NCI-H774 (cell line): Measurements from ENCODE around the gene PCP2.
"Not testable (repeated sequence)": the region's sequence is repeated elsewhere in the genome, so short reads cannot be mapped to it uniquely, and the experiment has no call there.

Source experiments
- DNase-seq: peaks from one replicate; lab custom pipeline; 2025; lab: John Stamatoyannopoulos, UW

The PCP2 gene

GRCh38 chr19:7661744-7662538 is 28.4 kb upstream of the PCP2 start:
- DNase-seq, result no peak

DNA sequence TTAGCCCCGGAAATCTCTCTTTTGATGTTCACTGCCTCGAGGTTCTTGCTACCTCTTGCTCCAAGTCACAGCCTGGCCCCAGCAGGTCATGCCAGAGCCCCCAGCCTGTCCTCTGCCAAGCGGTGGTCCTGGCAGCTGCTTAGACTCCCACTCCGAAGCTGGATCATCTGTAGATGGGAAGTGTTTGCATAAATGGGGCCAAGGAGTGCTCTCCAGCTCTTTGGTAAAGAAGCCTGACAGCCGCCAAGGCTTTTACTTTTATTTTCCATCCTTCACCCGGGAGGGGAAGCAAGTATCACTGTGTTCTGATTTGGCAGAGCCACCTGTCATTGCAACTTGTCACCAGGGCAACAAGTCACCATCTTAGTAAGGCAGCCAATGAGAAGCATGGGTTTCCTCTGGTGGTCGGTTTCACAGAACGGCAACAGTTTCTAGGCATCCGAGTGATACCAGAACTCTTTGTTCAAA is 24.7 kb upstream of the PCP2 start:
- no peak for DNase-seq

- no peak for DNase-seq
Measured at GRCh38 chr19:7657131-7657751, 23.7 kb upstream of the PCP2 start.

- DNase-seq, result no peak
Measured at GRCh38 chr19:7655581-7655980, 22.1 kb upstream of the PCP2 start.

DNA sequence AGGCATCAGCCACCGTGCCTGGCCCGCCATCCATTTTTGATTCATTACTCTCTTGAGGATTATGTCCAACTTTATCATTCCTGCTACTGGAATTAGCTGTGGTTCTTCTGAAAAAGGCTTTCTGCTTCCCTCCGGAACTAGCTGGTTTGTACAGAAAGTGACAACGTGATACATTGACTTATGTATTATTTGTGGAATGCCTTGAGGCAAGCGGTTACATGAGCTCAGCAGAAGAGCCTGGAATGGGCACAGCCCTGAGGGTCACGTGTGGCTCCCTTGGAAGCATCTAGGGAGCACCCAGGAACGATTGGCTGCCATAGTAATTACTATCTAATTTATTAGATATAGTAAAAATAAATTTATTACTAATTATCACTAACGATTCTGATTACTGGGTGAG is 20.9 kb upstream of the PCP2 start:
- no peak for DNase-seq

- DNase-seq, result peak; percentile 72
Measured at GRCh38 chr19:7652061-7652641, 18.6 kb upstream of the PCP2 start.

DNA sequence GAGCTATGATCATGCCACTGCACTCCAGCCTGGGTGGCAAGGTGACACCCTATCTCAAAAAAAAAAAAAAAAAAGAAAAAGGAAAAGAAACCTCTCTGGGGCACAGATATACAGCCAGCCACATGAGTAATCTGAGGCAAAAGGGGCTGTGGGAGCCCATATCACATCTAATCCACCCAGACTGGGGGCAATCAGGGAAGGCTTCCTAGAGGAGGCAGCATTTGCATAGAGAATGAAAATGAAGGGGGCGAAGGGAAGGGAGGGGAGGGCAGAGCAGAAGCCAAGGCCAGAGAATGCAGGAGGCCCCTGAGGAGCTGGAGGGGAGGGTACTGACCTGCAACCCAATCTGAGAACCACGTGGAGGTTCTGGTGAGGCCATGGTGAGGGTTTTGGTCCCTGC is 16.6 kb upstream of the PCP2 start:
- DNase-seq, result no peak

- no peak for DNase-seq
Measured at GRCh38 chr19:7648265-7649014, 14.9 kb upstream of the PCP2 start.

- no peak for DNase-seq
Measured at GRCh38 chr19:7647156-7647555, 13.6 kb upstream of the PCP2 start.

GRCh38 chr19:7646426-7646700 is 12.8 kb upstream of the PCP2 start:
- no peak for DNase-seq

DNA sequence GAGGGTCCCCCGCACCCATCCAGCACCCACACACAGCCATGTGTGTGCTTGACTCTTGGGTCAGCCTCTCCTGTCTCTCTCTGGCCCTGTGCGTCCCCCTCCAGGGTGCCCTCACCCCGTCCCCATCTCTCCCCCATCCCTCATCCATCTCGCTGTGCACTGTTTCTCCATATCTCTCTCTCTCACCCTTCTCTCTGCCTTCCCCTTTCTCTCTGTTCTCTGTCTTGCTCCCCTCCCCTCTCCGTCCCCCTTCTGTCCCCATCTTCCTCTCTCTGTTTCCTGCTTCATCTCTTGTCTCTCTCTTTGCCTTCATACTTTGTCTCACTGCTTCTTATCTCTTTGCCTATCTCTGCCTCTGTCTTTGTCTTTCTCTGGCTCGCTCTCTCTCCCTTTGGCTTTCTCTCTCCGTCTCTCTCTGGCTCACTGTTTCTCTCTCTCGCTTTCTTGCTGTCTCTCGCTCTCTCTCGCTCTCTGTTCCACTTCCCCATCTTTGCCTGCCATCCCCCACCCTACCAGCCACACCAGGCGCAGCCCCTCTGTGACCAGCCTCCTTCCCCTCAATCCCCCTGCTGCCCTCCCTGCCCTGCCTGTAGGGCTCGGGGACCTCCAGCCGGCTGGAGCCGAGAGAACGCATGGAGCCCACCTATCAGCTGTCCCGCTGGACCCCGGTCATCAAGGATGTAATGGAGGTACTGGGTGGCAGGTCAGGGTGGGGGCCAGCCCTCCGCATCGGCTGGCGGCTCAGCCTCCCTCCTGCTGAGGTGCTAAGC is 12.3 kb upstream of the PCP2 start:
- DNase-seq, result no peak

DNA sequence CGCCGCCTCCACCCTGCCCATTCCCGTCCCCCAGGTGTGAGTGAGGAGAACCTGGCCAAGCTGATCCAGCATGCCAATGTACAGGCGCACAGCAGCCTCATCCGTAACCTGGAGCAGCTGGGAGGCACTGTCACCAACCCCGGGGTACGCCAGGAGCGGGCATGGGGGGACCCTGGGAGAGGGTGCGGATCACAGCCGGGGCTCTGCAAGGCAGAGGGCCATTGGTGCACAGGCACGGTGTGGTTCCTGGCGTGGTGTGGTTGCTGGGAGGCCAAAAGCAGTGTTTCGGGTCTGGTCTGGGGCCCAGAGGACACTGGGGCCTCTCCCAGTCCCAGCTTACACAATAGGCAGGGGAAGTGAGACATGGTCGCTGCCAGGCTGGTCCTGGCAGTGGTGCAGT is 11.6 kb upstream of the PCP2 start:
- DNase-seq, result no peak

GRCh38 chr19:7644550-7644877 is 11.0 kb upstream of the PCP2 start:
- no peak for DNase-seq

- DNase-seq, result not testable (repeated sequence)
Measured at GRCh38 chr19:7643629-7644549, 10.4 kb upstream of the PCP2 start.

DNA sequence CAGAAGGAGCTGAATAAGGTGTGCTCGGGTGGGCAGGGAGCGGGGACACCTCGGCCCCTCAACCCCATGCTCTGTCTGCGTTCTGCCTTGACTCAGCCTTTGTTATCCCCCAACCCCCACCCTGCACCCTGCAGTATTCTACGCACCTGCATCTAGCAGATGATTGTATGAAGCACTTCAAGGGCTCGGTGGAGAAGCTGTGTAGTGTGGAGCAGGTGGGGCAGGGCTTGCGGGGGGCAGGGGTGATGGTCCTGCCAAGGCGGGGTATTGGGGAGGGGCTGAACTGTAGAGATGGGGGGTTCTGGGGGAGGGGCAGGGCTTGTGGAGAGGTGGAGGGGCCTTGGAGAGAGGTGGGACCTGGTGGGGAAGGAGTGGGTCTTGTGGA is 9.5 kb upstream of the PCP2 start:
- no peak for DNase-seq

DNA sequence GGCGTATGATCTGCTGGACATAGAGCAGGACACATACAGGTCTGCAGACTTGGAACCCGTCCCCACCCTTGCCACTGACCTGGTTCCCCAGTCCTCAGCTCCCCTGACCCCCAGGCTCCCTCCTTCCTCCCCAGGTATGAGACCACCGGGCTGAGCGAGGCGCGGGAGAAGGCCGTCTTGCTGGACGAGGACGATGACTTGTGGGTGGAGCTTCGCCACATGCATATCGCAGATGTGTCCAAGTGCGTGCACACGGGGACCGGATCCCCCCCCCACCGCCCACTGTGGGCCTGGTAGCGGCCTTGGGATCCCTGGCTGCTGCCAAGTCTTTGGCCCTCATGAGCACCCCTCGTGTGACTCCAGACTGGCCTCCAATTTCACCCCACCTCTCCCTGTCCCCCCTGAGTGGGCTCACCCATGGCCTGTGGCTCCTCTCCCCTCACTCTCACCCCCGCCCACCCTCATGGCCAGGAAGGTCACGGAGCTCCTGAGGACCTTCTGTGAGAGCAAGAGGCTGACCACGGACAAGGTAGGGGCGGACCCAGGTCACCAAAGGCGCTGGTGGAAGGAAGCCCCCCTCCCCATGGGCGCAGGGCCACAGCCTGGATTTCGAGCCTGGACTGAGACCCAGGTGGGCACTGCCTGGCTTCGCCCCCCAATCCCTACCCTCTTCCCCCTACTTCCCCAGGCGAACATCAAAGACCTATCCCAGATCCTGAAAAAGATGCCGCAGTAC is 8.9 kb upstream of the PCP2 start:
- DNase-seq, result no peak

DNA sequence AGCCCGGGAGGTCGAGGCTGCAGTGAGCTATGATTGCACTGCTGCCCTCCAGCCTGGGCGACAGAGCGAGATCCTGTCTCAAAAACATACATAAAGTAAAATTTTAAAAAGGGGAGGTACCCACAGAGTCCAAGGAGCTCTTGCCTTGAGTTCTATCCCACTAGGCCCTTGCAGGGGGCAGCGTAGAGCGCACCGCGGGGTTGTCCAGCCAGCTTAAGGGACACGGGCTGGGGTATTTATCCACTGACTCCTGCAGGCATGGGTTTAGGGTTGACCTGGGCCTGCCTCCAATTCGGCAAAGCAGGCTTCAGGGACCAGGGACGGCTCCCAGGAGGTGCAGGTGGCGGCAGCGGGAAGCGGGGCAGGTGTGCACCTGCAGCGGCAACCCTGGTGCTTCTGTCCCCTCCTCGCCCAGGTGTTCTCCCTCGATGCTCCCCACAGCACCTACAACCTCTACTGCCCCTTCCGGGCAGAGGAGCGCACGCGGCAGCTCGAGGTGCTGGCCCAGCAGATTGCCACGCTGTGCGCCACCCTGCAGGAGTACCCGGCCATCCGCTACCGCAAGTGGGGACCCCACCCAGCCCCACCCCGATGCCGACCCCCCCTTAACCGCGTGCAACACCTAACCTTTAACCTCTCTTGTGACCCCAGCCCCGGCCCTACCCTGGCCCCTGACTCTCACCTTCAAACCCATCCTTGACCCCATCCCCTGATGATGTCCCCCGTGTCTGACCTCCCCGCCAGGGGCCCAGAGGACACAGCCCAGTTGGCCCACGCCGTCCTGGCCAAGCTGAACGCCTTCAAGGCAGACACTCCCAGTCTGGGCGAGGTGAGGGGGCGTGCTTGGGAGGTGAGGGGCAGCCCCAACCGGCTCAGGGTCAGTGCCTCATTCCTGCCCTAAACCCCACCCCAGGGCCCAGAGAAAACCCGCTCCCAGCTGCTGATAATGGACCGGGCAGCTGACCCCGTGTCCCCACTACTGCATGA is 8.1 kb upstream of the PCP2 start:
- no peak for DNase-seq

- no peak for DNase-seq
Measured at GRCh38 chr19:7640803-7641202, 7.3 kb upstream of the PCP2 start.

- no peak for DNase-seq
Measured at GRCh38 chr19:7639863-7640348, 6.4 kb upstream of the PCP2 start.
